Measurements from ENCODE around the gene FAM156A.
"Not testable (repeated sequence)": the region's sequence is repeated elsewhere in the genome, so short reads cannot be mapped to it uniquely, and the experiment has no call there.

Gene FAM156A

DNA sequence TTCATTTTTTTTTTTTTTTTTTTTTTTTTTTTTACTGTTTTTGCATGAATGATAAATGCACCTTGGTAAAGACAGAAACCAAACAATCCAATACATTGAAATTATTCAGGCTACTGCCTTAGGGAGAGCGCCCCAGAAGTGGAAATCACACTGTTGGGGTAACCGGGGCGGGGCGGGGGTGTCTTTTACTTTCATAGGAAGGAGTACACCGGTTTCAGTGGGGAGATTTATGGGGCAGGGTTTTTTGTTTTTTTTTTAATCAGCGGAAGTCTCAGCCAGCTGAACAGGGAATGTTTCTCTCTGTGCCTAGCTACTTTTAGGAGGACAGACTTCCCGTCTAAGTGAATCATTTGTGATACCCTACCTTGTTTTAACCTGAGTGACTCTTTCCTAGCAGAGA, 643 bp upstream of the FAM156A start:
- DNase-seq, result not testable (repeated sequence)

DNA sequence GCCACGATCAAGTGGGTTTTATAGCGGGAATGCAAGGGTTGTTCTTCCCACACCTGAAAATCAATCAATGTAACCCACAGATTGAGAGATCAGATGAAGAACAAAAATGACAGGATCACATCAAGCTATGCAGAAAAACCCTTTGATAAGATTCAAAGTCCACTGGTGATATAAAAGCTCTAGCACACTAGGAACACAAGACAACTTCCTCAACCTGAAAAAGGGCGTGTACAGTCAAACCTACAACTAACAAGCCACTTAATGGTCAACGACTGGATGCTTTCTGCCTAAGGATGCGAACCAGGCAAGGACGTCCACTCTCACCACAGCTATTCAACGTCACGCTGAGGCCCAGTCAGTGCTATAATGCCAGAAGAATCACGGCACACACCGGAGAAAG, 8.4 kb downstream of the FAM156A start:
- DNase-seq, result not testable (repeated sequence)

DNA sequence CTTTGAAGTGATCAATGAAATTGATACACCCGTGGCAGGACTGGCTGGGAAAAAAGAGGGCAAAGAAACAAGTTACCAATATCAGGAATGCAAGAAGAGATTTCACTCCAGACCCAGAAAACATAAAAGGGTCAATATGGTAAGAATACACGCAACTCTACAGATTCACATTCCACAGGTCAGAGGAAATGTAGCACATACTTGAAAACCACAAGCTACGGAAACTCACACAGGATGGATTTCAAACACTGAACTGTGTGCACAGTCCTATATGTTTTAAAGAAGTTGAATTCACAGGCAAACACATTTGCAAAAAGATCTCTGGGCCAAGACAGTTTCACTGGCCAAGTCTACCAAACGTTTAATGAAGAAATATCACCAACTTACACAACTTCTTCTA, 9.0 kb downstream of the FAM156A start:
- not testable (repeated sequence) for DNase-seq

DNA sequence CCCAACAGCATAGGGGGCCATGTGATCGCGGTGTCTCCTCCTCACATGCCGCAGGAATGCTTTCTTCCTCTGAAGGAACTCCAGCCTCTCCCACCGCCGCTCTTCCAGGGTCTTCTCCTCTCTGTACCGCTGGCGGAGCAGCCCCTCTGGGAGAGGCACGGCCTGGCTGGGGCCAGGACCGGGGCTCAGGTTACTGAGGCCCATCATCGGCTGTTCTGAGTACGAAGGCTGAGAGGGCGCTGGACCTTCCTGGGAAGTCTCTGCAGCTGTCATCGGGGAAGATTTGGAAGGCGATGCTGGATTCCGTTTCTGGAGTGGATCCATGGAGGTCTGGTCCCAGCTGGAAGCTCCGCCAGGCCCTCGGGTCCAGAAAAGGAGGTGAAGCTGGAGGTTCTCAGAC, 10.1 kb downstream of the FAM156A start:
- DNase-seq, result not testable (repeated sequence)

DNA sequence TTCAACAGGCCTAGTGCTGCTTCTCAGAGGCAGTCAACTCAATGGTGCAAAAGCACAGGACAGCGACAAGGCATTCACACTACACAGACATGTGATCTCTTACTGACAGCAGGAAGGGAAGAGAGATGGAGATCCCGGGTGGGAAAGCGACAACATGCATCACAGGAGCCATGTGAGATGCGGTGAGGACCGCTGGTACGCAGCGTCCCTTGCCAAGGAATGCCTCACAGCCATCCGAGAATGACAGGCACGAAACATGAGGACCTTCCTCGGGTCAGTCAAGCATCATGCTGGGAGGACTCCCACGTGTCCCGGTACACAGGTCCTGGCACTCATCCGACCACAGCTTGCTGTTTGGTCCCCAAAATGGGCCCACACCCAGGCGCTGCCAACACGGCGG, 10.8 kb downstream of the FAM156A start:
- DNase-seq, result not testable (repeated sequence)

DNA sequence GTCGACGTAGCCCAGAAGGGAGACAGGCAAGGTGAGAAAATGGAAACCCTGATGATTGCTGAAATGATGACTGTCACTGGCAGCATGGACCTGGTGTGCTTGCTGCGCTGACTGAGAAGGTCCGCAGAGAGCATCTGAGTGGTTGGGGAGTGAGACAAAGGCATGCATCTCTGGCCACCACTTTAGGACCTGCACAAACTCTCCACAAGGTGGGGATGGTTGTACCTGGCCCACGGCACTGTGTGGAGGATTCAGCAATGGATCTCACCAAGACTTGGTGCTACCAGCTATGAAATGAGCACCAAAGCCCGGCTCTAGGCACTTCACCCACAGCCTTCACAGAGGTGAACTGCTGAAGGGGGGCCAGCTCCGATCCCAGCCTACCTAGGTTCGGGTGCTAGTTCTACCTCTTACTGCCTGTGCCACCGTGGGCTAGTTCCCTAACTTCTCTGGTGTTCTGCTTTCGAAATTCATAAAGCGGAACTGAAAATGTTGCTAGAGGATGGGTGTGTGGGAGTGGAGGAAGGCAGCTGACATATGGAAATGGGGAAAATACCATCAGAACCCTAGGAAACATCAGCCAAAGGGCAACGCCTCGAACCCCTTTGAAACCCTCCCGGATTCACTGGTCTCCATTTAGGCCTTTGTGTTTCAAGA, 12.4 kb downstream of the FAM156A start:
- not testable (repeated sequence) for DNase-seq

DNA sequence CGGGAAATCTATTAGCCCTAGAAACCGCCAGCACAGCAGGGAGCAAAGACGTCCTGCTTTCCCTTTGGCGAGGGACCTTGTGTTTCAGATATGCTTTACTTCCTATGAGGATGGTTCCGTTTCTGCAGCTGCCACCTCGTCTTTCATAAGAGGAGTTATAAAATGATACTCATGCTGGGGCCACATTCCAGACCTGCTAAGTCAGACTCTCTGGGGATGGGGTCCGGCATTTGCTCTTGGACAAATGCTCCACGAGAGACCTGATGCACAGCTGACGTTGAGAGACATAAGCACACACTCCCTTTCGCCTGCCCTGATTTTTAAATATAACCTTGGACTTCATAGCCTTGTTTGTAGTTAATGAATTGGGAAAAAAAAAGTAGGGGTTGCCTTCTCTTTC, 16.6 kb downstream of the FAM156A start:
- not testable (repeated sequence) for DNase-seq

DNA sequence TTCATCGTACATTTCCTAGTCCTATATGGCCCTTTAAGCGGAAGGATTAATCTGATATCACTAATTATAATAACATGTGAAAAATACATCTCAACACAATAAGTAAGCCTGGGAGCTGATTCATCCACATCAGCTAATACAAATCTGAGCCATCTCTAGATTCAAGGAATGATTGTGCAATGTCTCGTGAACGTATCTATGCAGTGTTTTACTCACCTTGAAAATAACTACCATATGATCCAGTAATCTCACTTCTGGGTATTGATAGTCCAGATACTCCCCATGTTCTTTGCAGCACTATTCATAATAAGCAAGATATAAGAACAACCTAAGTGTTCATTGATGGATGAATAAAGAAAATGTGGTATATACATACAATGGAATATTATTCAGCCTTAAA, 17.6 kb downstream of the FAM156A start:
- not testable (repeated sequence) for DNase-seq

DNA sequence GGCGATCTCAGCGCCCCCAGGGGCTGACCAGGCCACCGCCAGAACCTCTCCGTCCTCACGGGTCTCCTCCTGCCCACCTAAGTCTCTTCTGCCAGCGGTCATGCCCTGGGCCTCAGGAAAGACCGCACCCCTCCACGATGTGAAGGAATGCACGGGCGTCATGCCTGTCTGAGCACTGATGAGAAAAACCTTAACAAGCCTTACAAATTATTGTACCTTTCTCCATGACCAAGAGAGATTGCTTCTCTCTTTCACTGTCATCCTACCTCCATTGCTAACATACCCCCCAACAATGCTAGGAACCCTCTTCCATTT, 22.9 kb downstream of the FAM156A start:
- not testable (repeated sequence) for DNase-seq

DNA sequence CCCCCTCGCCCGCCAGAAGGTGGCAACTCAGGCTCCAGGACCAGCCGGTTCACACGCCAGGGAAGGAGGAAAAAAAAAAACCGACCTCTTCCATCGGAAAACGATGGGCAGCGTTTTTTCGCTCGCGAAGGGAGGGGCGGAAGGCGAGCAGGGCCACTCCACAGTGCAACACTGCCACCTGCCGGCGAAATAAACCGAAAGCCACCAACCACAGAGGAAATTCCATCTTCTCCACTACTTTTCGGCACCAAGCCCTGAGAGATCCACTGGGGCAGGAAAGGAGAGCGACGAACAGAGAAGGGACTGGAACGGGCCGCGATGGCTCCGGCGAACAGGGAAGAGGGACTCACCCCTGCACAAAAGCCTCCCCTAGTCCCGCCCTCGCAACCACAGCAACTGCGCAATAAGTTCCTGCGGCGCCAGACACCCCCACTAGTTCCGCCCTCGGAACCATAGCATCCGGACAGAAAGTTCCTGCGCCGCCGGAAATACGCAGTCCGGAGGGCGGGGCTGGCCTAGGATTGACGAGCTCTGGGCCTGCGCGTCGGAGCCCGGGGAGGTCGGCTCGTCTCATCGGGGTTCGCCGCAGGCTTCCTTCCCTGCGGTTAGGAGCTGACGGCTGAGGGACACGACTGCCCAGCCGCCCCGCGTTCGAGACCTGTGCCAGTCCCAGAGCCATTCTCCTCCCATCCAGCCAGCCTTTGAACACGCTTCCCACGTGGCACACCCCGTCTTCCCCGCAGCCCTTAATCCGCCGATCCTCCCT, 23.4 kb downstream of the FAM156A start:
- DNase-seq, result peak; percentile 94

DNA sequence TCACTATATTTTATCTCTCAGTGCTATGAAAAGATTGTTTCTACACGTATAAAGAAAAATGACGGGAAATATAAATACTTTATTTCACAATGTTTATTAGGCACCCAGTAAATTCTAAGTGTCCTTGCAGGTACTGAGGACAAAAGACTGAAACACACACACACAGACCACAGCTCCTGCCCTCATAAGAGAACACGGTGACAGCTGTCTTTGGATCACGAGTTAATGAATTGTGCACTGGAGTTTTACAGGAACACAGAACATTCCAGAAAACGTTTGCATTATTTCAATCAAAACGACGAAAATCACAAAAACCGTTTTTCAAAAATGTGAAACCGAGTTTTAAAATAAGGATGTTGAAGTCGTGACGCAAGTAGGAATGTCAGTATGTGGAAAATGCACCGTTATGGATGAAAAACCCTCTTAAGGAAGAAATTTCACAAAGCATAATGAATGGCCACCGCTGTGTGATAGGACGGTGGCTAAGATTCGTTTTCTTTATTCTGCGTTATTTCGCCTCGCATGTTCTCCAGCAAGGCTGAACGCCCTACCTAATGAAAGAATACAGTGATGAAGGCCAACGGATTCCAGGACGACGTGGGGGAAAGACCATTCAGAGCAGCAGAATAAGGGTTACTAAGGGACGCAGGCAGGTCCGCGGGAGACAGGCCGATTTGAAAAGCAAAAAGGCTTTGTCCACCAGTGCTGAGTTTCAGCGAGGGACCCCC, 24.2 kb downstream of the FAM156A start:
- DNase-seq, result peak; percentile 36

DNA sequence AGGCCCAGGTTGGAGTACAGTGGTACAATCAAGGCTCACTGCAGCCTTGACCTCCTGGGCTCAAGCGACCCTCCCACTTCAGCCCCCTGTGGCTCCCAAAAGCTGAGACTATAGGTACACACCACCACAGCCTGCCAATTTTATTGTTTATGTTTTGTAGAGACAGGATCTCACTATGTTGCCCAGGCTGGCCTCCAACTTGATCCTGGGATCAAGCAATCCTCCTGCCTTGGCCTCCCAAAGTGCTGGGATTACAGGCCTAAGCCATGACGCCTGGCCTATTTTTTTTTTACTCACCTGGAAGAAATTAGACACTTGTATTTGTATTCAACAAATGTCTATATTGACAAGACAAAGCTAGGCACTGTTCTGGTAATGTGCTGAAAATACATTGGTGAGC, 25.1 kb downstream of the FAM156A start:
- DNase-seq, result no peak

DNA sequence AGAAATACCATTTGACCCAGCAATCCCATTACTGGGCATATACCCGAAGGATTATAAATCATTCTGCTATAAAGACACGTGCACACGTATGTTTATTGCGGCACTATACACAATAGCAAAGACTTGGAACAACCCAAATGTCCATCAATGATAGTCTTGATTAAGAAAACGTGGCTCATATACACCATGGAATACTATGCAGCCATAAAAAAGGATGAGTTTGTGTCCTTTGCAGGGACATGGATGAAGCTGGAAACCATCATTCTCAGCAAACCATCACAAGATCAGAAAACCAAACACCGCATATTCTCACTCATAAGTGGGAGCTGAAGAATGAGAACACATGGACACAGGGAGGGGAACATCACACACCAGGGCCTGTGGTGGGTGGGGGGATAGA, 28.1 kb downstream of the FAM156A start:
- not testable (repeated sequence) for DNase-seq

DNA sequence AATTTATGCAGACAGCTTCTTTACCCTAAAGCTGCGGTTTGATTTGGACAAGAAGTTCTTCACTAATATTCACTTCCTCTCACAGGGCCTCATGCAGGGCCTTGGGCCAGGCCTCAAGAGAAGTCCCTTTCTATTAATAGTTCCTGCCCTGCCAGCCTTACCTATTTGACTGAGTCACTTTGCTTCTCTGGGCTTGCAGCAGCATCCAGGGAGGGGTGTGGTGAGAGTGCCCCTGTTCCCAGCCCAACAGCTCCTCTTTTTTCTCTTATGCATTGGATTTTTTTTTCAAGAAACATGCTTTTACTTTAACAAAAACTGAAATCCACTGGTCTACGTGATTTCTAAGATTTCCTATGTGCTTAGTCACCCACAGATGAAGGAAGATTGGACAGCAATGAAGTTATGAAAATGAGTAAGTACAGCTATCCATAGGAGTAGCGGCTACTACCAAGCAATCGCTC, 34.5 kb downstream of the FAM156A start:
- DNase-seq, result peak; percentile 22

DNA sequence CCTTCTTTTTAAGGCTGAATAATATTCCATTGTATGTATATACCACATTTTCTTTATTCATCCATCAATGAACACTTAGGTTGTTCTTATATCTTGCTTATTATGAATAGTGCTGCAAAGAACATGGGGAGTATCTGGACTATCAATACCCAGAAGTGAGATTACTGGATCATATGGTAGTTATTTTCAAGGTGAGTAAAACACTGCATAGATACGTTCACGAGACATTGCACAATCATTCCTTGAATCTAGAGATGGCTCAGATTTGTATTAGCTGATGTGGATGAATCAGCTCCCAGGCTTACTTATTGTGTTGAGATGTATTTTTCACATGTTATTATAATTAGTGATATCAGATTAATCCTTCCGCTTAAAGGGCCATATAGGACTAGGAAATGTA, 43.6 kb downstream of the FAM156A start:
- DNase-seq, result not testable (repeated sequence)

DNA sequence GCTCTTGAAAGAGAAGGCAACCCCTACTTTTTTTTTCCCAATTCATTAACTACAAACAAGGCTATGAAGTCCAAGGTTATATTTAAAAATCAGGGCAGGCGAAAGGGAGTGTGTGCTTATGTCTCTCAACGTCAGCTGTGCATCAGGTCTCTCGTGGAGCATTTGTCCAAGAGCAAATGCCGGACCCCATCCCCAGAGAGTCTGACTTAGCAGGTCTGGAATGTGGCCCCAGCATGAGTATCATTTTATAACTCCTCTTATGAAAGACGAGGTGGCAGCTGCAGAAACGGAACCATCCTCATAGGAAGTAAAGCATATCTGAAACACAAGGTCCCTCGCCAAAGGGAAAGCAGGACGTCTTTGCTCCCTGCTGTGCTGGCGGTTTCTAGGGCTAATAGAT, 44.6 kb downstream of the FAM156A start:
- not testable (repeated sequence) for DNase-seq

DNA sequence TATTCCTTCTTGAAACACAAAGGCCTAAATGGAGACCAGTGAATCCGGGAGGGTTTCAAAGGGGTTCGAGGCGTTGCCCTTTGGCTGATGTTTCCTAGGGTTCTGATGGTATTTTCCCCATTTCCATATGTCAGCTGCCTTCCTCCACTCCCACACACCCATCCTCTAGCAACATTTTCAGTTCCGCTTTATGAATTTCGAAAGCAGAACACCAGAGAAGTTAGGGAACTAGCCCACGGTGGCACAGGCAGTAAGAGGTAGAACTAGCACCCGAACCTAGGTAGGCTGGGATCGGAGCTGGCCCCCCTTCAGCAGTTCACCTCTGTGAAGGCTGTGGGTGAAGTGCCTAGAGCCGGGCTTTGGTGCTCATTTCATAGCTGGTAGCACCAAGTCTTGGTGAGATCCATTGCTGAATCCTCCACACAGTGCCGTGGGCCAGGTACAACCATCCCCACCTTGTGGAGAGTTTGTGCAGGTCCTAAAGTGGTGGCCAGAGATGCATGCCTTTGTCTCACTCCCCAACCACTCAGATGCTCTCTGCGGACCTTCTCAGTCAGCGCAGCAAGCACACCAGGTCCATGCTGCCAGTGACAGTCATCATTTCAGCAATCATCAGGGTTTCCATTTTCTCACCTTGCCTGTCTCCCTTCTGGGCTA, 48.9 kb downstream of the FAM156A start:
- not testable (repeated sequence) for DNase-seq

DNA sequence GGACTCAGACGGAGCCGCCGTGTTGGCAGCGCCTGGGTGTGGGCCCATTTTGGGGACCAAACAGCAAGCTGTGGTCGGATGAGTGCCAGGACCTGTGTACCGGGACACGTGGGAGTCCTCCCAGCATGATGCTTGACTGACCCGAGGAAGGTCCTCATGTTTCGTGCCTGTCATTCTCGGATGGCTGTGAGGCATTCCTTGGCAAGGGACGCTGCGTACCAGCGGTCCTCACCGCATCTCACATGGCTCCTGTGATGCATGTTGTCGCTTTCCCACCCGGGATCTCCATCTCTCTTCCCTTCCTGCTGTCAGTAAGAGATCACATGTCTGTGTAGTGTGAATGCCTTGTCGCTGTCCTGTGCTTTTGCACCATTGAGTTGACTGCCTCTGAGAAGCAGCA, 50.4 kb downstream of the FAM156A start:
- DNase-seq, result not testable (repeated sequence)

DNA sequence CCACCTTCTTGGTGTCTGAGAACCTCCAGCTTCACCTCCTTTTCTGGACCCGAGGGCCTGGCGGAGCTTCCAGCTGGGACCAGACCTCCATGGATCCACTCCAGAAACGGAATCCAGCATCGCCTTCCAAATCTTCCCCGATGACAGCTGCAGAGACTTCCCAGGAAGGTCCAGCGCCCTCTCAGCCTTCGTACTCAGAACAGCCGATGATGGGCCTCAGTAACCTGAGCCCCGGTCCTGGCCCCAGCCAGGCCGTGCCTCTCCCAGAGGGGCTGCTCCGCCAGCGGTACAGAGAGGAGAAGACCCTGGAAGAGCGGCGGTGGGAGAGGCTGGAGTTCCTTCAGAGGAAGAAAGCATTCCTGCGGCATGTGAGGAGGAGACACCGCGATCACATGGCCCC, 51.2 kb downstream of the FAM156A start:
- not testable (repeated sequence) for DNase-seq

DNA sequence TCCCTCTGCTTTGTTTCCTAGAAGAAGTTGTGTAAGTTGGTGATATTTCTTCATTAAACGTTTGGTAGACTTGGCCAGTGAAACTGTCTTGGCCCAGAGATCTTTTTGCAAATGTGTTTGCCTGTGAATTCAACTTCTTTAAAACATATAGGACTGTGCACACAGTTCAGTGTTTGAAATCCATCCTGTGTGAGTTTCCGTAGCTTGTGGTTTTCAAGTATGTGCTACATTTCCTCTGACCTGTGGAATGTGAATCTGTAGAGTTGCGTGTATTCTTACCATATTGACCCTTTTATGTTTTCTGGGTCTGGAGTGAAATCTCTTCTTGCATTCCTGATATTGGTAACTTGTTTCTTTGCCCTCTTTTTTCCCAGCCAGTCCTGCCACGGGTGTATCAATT, 52.2 kb downstream of the FAM156A start:
- DNase-seq, result not testable (repeated sequence)

DNA sequence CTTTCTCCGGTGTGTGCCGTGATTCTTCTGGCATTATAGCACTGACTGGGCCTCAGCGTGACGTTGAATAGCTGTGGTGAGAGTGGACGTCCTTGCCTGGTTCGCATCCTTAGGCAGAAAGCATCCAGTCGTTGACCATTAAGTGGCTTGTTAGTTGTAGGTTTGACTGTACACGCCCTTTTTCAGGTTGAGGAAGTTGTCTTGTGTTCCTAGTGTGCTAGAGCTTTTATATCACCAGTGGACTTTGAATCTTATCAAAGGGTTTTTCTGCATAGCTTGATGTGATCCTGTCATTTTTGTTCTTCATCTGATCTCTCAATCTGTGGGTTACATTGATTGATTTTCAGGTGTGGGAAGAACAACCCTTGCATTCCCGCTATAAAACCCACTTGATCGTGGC, 52.8 kb downstream of the FAM156A start:
- not testable (repeated sequence) for DNase-seq

All from OCI-M1 (cell line).